Activated T-cell treated with anti-CD3 and anti-CD28 coated beads for 24 hours (primary cell): ENCODE measurements around the gene VPS13D.
"Not testable (repeated sequence)": the region's sequence is repeated elsewhere in the genome, so short reads cannot be mapped to it uniquely, and the experiment has no call there.

Experiments used
- DNase-seq: peaks from one replicate; pipeline ENCODE4 v3.0.0-alpha.2; 2020; ENCODE audit warnings: low read depth

The VPS13D gene

GRCh38 chr1:12201352-12202189, 28.3 kb upstream of the VPS13D start:
- DNase-seq = no peak

- no peak for DNase-seq
These were observed 27.7 kb upstream of the VPS13D start for GRCh38 chr1:12202190-12202497.

GRCh38 chr1:12202577-12202976, 27.3 kb upstream of the VPS13D start:
- DNase-seq = no peak

- DNase-seq = no peak
These were observed 26.4 kb upstream of the VPS13D start for GRCh38 chr1:12203216-12204007.

GRCh38 chr1:12204140-12204539, 25.7 kb upstream of the VPS13D start:
- DNase-seq = peak; percentile 55

GRCh38 chr1:12204754-12205658, 24.8 kb upstream of the VPS13D start:
- no peak for DNase-seq

- DNase-seq = no peak
These were observed 23.6 kb upstream of the VPS13D start for GRCh38 chr1:12206238-12206637.

GRCh38 chr1:12206792-12207424, 22.9 kb upstream of the VPS13D start:
- DNase-seq = no peak

- DNase-seq = no peak
These were observed 21.6 kb upstream of the VPS13D start for GRCh38 chr1:12208271-12208670.

- DNase-seq = peak; percentile 79
These were observed 20.9 kb upstream of the VPS13D start for GRCh38 chr1:12208764-12209494.

GRCh38 chr1:12209495-12209832, 20.4 kb upstream of the VPS13D start:
- no peak for DNase-seq

- no peak for DNase-seq
These were observed 14.5 kb upstream of the VPS13D start for GRCh38 chr1:12215118-12215961.

- DNase-seq = no peak
These were observed 10.0 kb upstream of the VPS13D start for GRCh38 chr1:12219800-12220199.

- no peak for DNase-seq
These were observed 8.9 kb upstream of the VPS13D start for GRCh38 chr1:12220890-12221289.

GRCh38 chr1:12222700-12223099, 7.1 kb upstream of the VPS13D start:
- DNase-seq = not testable (repeated sequence)

GRCh38 chr1:12224092-12224491, 5.7 kb upstream of the VPS13D start:
- not testable (repeated sequence) for DNase-seq

GRCh38 chr1:12228979-12229378, 851 bp upstream of the VPS13D start:
- no peak for DNase-seq

- DNase-seq = no peak
These were observed 420 bp upstream of the VPS13D start for GRCh38 chr1:12229386-12229834.

GRCh38 chr1:12230549-12231275, 882 bp downstream of the VPS13D start:
- DNase-seq = no peak

GRCh38 chr1:12231276-12231595, 1.4 kb downstream of the VPS13D start:
- DNase-seq = no peak
